ENCODE measurements around the gene FAM3B.
A peak's percentile ranks its signal among the peaks of the same experiment; 100 is the strongest.
"Not testable (repeated sequence)": the region's sequence is repeated elsewhere in the genome, so short reads cannot be mapped to it uniquely, and the experiment has no call there.

FAM3B gene, protein sequence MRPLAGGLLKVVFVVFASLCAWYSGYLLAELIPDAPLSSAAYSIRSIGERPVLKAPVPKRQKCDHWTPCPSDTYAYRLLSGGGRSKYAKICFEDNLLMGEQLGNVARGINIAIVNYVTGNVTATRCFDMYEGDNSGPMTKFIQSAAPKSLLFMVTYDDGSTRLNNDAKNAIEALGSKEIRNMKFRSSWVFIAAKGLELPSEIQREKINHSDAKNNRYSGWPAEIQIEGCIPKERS

GRCh38 chr21:41316200-41317062 is at the start of gene FAM3B:
TSS of gene FAM3B (plus strand) at chr21:41316801. CDS start at chr21:41316880, 79 bp downstream.
- peak; percentile 2 for DNase-seq

DNA sequence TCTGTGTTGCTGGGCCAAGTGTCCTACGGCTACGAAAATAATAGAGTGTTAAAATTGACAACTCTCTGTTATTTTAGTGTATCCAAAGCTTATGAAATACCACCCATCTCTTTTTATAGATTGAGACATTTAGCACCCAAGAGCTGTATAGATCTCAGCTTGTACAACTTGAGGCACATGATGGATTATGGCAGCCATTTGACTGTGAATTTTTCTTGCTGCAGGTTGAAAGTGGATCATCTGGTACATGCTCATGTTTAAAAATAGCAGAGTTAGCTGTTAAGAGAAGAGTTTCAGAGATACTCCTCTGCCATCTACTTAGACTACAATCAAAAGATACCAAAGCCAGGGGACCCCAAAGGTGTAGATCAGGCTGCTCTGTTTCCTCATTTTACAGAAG is 49.3 kb upstream of the FAM3B start:
- DNase-seq = no peak

- DNase-seq = no peak
Observed at GRCh38 chr21:41269535-41269934, 47.1 kb upstream of the FAM3B start.

- no peak for DNase-seq
Observed at GRCh38 chr21:41277196-41277595, 39.4 kb upstream of the FAM3B start.

GRCh38 chr21:41277846-41278245 is 38.8 kb upstream of the FAM3B start:
- DNase-seq = no peak

DNA sequence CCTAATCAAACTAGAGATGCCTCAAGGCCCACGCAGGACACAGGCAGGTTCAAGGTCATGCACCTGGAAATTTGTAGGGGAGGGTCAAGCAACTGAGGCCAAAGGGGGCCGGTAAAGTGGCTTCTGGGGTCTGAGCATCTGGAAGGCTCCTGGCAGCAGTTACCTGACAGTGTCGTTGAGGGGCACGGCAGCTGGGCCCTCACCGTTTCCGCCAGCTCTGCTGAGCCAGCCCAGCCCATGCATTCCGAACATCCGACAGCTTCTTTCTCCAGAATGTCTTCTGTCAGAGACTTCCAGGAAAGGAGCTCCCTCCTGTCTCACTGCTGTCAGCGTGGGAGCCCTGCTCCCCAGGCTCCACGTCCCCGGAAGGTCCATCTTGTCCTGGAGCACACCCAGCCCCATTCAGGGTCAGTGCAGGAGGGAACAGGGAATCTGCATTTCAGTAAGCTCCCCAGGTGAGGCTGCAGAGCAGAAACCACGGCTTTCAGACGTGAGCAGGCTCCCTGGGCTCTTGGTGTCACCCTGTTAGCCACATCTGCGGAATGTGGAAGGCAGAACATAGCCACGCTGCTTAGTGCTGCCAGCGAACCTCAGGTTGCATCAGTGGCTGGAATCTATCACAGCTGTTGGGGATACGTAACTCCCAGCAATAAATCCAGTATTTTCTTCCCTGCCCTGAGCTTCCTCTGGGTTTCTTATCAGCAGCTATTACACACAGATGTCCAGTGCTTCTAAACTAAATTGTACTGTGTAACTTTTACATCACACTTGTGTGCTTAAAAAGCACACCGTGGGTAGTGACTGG is 36.3 kb upstream of the FAM3B start:
- no peak for DNase-seq

- DNase-seq = no peak
Observed at GRCh38 chr21:41282412-41282811, 34.2 kb upstream of the FAM3B start.

DNA sequence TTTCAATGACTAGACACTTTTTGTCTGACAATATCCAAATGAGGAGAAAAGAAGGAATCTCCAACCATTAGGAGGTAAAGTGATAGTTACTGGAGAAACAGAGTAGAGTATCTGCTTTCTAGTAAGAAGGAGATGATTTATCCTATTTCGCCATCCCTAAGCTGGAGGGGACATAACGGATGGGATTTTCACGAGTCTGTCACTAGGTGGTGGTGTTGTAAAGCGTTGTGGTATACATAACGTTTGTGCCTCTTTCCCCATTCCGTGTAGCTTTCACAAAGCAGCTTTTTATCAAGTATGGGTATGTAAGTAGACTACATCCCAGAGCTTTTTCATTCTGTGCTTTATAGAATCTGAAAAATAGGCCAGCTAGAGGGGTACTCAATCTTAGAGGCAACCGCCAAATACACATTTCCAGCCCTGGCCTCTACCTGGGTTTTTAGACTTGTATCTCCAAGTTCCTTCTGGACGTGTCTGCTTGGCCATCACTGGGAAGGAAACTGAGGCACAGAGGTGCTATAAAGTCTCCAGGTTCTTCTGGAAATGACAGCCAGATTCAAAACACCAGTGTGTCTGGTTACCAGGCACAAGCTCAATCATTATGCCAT is 33.3 kb upstream of the FAM3B start:
- DNase-seq = peak; percentile 66

DNA sequence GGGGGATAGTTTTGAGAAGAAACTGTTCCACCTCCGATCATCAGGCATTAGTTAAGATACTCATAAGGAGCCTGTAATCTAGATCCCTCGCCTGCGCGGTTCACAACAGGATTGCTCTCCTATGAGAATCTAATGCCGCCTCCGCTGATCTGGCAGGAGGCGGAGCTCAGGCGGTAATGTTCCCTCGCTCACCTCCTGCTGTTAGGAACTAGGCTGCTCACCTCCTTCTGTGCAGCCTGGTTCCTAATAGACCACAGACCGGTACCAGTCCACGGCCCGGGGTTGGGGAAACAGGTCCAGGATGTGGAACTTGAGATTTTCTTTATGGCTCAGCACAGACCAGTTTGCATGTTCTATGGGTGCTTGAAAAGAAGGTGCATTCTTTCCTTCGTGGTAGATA is 27.2 kb upstream of the FAM3B start:
- DNase-seq = peak; percentile 12

GRCh38 chr21:41290106-41290799 is 26.3 kb upstream of the FAM3B start:
- no peak for DNase-seq

GRCh38 chr21:41294548-41295231 is 21.9 kb upstream of the FAM3B start:
- no peak for DNase-seq

GRCh38 chr21:41295721-41296254 is 20.8 kb upstream of the FAM3B start:
- no peak for DNase-seq

DNA sequence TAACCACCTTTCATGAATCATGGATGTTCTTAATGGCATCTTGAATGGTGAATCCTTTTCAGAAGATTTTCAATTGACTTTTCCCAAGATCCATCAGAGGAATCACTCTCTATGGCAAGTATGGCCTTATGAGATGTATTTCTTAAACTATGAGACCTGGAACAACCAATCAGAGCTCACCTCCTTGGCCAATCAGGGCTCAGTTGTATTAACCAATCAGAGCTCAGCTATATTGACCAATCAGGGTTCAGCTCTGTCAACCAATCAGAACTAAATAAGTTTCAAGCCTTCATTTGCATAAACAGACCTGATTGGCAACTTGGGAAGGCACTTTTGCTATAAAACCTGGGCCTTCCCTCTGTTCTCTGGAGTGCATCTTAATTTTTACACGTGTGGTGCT is 13.6 kb upstream of the FAM3B start:
- DNase-seq = no peak

DNA sequence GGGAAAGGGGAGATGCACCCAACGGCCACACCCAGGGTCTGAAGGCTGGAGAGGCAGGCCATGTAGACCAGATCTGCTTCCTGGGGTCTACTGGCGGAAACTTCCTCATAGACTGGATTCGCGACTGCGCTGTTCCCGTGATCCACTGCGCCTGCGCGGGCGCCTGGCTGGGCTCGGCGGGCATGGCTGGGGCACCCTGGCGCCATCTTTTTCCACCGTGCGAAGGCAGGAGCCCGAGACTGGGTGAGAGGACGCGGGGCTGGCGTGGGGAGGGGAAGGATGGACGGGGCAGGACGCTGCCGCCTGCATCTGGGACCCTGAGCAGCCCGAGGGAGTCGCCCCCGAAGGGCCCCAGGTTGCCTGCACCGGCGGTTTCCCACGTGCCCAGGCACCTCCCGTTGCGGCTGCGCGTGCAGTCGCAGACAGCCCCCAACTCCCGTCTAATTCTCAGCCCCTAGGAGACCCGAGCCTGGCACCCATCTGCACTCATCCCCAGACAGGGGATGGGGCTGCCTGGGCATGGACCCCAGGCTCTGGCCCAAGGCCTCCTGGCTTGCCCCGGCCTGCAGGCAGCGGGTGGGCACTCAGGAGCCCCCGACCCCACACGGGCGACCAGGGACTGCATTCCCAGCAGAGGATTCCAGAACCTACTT is 12.4 kb upstream of the FAM3B start:
- DNase-seq = no peak

DNA sequence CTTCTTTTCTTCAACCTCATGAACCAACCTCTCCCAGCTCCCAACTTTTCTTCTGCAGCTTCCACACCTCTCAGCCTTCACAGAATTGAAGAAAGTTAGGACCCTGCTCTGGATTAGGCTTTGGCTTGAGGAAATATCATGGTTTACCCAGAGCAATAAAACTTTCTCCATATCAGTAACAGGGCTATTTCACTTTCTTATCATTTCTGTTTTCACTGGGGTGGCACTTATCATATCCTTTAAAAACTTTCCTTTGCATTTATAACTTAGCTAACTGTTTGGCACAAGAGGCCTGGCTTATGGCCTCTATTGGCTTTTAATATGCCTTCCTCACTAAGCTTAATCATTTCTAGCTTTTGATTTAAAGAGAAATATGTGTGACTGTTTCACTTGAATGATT is 9.4 kb upstream of the FAM3B start:
- DNase-seq = no peak

DNA sequence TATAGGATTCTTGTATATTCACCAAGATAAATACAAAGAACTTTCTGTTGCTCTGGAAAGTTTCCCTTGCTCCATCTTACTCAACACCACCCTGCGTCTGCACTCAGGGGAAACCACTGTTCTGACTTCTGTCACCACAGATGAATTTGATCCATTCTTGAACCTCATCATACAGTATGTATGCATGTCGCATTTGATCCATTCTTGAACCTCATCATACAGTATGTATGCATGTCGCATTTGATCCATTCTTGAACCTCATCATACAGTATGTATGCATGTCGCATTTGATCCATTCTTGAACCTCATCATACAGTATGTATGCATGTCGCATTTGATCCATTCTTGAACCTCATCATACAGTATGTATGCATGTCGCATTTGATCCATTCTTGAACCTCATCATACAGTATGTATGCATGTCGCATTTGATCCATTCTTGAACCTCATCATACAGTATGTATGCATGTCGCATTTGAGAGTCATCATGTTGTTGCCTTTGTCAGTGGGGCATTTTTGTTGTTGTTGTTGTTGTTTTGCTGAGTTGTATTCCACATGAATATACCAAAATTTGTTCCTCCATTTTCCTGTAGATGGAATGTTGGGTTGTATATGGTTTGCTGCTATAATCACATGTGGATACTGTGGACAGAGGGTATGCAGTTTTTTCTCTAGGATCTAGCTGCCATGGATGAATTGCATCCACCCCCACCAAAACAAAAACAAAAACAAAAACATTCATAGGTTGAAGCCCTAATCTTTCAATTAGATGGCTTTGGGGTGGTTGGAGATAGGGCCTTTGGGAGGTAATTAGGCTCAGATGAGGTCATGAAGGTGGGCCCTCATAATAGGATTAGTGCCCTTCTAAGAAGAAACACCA is 3.1 kb upstream of the FAM3B start:
- not testable (repeated sequence) for DNase-seq

DNA sequence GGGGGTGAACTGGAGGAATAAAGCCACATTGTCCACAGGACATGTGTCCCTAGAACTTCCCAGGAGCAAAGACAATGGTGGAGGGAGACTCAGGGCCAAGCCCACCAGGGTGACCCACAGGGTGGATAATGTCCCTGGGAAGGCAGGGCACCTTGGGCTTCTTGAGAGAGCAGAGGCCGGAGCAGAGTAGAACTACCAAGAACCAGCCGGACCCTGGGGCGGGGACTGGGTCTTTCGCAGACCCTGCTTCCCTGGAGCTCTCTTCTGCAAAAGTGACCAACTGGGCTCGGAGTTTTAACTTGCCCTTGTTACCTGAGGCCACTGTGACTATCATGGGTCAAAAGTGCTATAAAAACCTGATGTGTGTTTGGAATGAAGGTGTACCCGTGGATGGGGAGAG is 875 bp upstream of the FAM3B start:
- DNase-seq = no peak

- no peak for DNase-seq
Observed at GRCh38 chr21:41317063-41317392, 427 bp downstream of the FAM3B start.

GRCh38 chr21:41317458-41317857 is 857 bp downstream of the FAM3B start:
- DNase-seq = no peak

DNA sequence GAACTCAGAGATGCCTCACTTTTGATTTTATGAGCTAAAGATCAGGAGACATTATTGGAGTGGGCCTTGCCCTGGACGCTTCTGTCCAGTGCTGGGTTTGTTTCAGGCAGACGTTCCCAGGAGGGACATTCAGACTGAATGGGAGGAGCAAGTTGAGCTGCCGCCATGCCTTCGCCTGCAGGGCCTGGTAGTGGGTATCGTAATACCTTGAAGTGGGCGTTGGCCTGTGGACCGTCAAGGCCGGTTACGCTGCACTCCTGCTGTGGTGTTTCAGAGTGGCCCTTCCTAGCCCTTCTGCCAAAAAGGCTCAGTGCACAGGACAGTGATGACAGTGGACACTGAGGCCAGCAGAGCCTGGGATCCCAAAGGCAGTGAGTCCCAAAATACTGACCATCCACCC is 1.6 kb downstream of the FAM3B start:
- no peak for DNase-seq
